ENCODE measurements around the gene PSMB2.

GRCh38 chr1:35587736-35588135 lies 53.6 kb downstream of the PSMB2 start:
- no peak for TF ChIP-seq CTCF (IDR thresholded peaks at IDR 0.05; ENCODE audit: insufficient read depth, low read length, poor library complexity, severe bottlenecking)
- TF ChIP-seq EZH2phosphoT487 (conservative IDR thresholded peaks at IDR 0.05; ENCODE audit: low read length): no peak
